ENCODE measurements around the gene DEFB113.

Gene DEFB113

DNA sequence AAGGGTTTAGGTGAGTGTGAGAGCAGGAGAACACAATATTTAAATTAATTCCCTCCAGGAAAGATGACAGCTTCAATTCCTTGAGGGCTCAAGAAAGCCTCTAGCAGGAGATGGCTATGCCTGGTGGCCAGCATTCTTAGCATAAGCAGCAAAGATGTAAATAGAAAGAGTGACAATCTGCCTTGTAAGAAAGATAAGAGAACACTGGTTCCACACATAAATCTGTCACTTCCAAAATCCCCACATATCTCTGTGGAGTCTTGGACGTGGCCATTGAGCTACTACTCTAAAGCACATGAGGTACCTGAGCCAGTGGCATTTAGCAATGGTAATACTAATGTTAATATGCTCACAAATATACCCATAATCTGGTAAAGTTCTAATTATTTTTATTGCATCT is 34.7 kb downstream of the DEFB113 start:
- no peak for DNase-seq

GRCh38 chr6:49933526-49933925 is 35.9 kb downstream of the DEFB113 start:
- DNase-seq, result no peak

DNA sequence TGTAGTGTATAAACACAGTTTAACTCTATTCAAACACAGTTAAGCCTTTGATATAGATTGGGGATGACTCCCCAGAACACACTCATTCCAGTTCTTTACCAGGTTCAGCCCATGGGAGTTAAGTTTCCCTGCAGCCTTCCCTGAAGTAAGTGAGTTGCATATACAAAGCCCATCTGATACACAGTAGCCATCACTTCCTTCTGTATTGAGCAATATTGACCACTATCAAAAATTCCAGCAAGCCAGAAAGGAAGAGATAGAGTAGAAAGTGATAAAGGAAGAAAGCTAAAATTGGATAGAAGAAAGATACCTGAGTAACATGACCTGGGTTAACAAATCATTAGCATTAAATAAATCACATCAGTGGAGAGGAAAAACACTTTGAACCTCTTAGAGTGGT is 40.1 kb downstream of the DEFB113 start:
- no peak for DNase-seq

- peak; percentile 14 for DNase-seq
Observed at GRCh38 chr6:49923826-49924225, 45.6 kb downstream of the DEFB113 start.

DNA sequence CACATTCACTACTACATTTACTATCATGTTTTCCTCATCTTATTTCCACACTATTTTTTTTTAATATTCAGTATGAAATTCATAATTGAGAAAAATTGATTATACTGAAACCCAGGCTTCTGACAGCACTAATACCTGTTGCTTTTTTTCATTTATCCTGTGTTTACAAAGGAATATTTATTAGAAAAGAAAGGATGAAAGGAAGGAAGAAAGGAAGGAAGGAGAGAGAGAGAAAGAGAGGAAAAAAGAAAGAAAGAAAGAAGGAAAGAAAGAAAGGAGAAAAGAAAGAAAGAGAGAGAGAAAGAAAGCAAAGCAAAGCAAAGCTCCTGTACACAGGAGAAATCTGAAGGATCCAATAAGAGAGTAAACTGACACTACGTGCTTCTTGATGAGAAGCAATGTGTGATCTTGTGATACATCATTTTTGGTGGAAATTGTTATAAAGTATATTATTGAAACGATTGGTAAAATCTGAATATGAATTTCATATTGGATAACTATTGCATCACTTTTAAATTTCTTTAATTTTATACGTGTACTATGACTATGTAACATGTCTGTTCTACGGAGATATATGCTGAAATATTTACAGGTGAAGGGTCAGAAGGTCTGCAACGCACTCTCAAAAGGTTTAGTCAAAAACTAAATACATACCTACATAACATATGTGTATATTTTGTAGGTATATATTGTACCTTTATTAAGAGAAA is 49.3 kb downstream of the DEFB113 start:
- DNase-seq, result no peak

- DNase-seq, result no peak
Observed at GRCh38 chr6:49919261-49919660, 50.2 kb downstream of the DEFB113 start.

- DNase-seq, result no peak
Observed at GRCh38 chr6:49918787-49919186, 50.6 kb downstream of the DEFB113 start.

Data from NCI-H510A treated with DMSO at 0.1 percent for 48 hours (cell line).